Suprapubic skin (tissue), 4 donors: Measurements from ENCODE around the gene MRPL14. TPM values are rescaled to one million over a fixed set of nuclear protein-coding genes. Genes with fewer than 3 reads are reported as not detected.

Source experiments
- DNase-seq, 2 donors: peaks; one replicate each; pipeline ENCODE4 v3.0.0-alpha.2; 2019; ENCODE audit warnings: low spot score in 2 of 2
- H3K27ac ChIP-seq: fragments of 200-600 bp; sonication (generic); one replicate; pipeline ENCODE4 v1.5.1; 2019
- H3K27me3 ChIP-seq: fragments of 200-600 bp; sonication (generic); one replicate; pipeline ENCODE4 v1.5.1; 2019
- H3K36me3 ChIP-seq: fragments of 200-600 bp; sonication (generic); one replicate; pipeline ENCODE4 v1.5.1; 2019
- H3K4me1 ChIP-seq: fragments of 200-600 bp; sonication (generic); one replicate; pipeline ENCODE4 v1.5.1; 2019
- H3K4me3 ChIP-seq: fragments of 200-600 bp; sonication (generic); one replicate; pipeline ENCODE4 v1.5.1; 2019; ENCODE audit warnings: mild to moderate bottlenecking
- H3K9me3 ChIP-seq: fragments of 200-600 bp; sonication (generic); one replicate; pipeline ENCODE4 v1.5.1; 2019
- EP300 ChIP-seq: sonication (generic); formaldehyde crosslinking; IDR thresholded peaks from one replicate; pipeline ENCODE4 v1.6.1; 2017; ENCODE audit warnings: antibody characterized with exemption
- POLR2A ChIP-seq, 2 donors: fragments of 450-650 bp; IDR thresholded peaks; one replicate each; pipeline ENCODE4 v1.6.1; 2017; ENCODE audit warnings: antibody characterized with exemption in 2 of 2, mild to moderate bottlenecking in 2 of 2, moderate library complexity in 2 of 2
- POLR2AphosphoS5 ChIP-seq, 3 donors: sonication (generic); formaldehyde crosslinking; IDR thresholded peaks; one replicate each; pipeline ENCODE4 v1.6.1; 2017; ENCODE audit warnings: antibody characterized with exemption in 3 of 3
- WGBS: methylation state at CpG from one replicate; pipeline ENCODE4 v1.1.5; 2018; 5-methylcytosine and 5-hydroxymethylcytosine counted together
- total RNA-seq, 4 donors: library from RNA; depleted of rRNA; stranded (reverse); fragments of >200 nt; gene quantifications; one replicate each; pipeline ENCODE4 v1.1.0, GENCODE V29; 2016
- TF ChIP-seq, protein P1 (sequence below), 2 donors: fragments of 200-600 bp in 1 of 2; fragments of 450-650 bp in 1 of 2; sonication (generic) in 1 of 2; IDR thresholded peaks; one replicate each; pipeline ENCODE4 v1.5.1; 2016 to 2019; ENCODE audit warnings: antibody characterized with exemption in 2 of 2, mild to moderate bottlenecking in 1 of 2, moderate library complexity in 1 of 2

Gene MRPL14
- total RNA-seq, 4 donors from 2014 or later: 25.1 to 49.8 (median 44.0) TPM

GRCh38 chr6:44087623-44088022 lies 39.6 kb downstream of the MRPL14 start:
- DNase-seq: no peak
- no peak for TF ChIP-seq POLR2A (IDR thresholded peaks at IDR 0.05)
- TF ChIP-seq POLR2AphosphoS5 (IDR thresholded peaks at IDR 0.05): no peak
- TF ChIP-seq, protein P1, sequence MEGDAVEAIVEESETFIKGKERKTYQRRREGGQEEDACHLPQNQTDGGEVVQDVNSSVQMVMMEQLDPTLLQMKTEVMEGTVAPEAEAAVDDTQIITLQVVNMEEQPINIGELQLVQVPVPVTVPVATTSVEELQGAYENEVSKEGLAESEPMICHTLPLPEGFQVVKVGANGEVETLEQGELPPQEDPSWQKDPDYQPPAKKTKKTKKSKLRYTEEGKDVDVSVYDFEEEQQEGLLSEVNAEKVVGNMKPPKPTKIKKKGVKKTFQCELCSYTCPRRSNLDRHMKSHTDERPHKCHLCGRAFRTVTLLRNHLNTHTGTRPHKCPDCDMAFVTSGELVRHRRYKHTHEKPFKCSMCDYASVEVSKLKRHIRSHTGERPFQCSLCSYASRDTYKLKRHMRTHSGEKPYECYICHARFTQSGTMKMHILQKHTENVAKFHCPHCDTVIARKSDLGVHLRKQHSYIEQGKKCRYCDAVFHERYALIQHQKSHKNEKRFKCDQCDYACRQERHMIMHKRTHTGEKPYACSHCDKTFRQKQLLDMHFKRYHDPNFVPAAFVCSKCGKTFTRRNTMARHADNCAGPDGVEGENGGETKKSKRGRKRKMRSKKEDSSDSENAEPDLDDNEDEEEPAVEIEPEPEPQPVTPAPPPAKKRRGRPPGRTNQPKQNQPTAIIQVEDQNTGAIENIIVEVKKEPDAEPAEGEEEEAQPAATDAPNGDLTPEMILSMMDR (IDR thresholded peaks at IDR 0.05): no peak
- no peak for TF ChIP-seq EP300
- H3K27me3 ChIP-seq: no peaks in the 10 kb centered on the region
- peaks cover 4% of the 10 kb centered on the region for H3K4me1 ChIP-seq
- no peak overlapping the region for H3K4me3 ChIP-seq
- H3K36me3 ChIP-seq: no peaks in the 10 kb centered on the region
- H3K9me3 ChIP-seq: no peaks in the 10 kb centered on the region
- 83% methylated on average over 2 of the region's 2 CpGs for WGBS
- H3K27ac ChIP-seq: no peak overlapping the region

DNA sequence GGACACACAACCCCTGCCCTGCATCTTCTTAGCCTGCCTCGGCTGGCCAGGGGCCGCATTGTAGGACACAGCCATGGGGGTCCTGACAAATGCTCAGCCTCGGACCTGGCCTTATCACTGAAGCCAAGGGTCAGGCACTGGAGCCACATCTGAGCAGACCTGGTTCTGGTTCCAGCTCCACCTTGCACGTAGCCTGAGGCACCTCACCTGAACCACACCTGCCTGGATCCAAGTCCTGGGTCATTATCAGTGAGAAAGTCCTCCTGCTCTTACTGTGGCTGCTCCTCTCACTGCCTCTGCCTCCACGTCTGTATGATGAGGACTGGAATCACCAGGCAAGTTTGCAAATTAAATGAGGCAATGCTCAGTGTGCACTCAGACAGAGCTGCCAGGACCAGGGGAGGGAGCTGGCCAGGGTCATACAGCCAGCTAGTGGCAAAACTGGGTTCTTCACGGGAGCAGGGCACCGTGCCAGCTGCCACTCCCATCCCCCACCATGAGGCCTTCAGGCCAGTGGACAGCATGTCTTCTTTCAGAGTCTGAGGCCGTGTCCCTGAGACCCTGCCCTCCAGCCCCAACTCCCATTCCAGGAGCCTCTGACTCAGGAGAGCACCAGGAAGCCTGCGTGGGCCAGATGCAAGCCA lies 40.2 kb downstream of the MRPL14 start:
- peak in 1 of 2 donors; percentile 64 for DNase-seq
- peaks cover 4% of the 10 kb centered on the region for H3K4me1 ChIP-seq
- TF ChIP-seq POLR2A (IDR thresholded peaks at IDR 0.05) (no peak), POLR2AphosphoS5 (IDR thresholded peaks at IDR 0.05) (no peak), EP300 (no peak)
- TF ChIP-seq, protein P1 (IDR thresholded peaks at IDR 0.05): no peak

GRCh38 chr6:44085219-44085618 lies 42.0 kb downstream of the MRPL14 start:
- WGBS: 73% methylated on average over 2 of the region's 2 CpGs
- no peaks in the 10 kb centered on the region for H3K36me3 ChIP-seq
- DNase-seq: no peak
- TF ChIP-seq EP300: no peak
- TF ChIP-seq, protein P1 (IDR thresholded peaks at IDR 0.05): no peak
- no peak for TF ChIP-seq POLR2AphosphoS5 (IDR thresholded peaks at IDR 0.05)
- TF ChIP-seq POLR2A (IDR thresholded peaks at IDR 0.05): no peak
- H3K27ac ChIP-seq: no peak overlapping the region
- no peak overlapping the region for H3K4me3 ChIP-seq
- H3K27me3 ChIP-seq: no peaks in the 10 kb centered on the region
- no peaks in the 10 kb centered on the region for H3K9me3 ChIP-seq
- H3K4me1 ChIP-seq: peaks cover 4% of the 10 kb centered on the region

More for the DNA sequence above, 40.2 kb downstream of the MRPL14 start:
- Histone ChIP-seq H3K4me3 (no peak overlapping the region), H3K36me3 (no peaks in the 10 kb centered on the region), H3K27ac (no peak overlapping the region), H3K27me3 (no peaks in the 10 kb centered on the region), H3K9me3 (no peaks in the 10 kb centered on the region)
- 53% methylated on average over 3 of the region's 9 CpGs for WGBS

DNA sequence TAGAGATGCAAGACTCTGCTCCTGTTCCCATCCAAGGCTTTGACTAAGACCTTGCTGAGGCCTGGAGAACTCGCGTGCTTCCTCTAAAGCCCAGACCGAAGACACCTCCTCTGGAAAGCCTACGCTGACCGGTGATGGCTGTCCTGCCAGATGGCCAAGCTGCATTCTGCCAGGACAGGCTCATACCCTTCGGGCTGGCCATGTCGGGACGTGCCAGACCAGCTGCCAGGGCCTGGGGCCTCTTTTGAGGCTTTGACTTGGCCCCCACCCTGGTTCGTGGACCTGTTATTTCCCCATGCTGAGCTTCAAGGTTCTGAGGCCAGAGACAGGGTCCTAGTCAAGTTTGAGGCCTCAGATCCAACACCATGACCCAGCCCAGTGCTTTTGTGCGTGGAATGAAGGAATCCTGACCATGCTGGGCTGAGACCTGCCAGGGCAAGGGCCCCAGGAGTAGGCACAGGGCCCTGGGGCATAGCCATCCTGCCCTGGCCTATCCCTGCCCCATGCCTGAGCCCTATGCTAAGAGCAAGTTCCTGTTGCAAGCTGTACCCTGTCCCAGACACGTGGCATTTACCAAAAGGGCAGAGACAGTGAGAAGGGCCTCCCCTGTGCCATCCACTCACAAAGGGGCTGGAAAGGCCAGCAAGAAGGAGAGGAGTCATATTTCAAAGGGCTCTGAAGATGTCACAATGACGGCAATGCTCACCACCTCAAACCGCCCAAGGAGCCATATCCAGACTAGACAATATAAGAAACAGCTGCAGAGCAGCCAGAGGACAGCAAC lies 42.8 kb downstream of the MRPL14 start:
- 66% methylated on average over 6 of the region's 13 CpGs for WGBS
- H3K36me3 ChIP-seq: no peaks in the 10 kb centered on the region
- TF ChIP-seq POLR2AphosphoS5 (IDR thresholded peaks at IDR 0.05): no peak
- TF ChIP-seq EP300: no peak
- no peak for TF ChIP-seq POLR2A (IDR thresholded peaks at IDR 0.05)
- TF ChIP-seq, protein P1 (IDR thresholded peaks at IDR 0.05): no peak
- no peak overlapping the region for H3K4me3 ChIP-seq
- H3K27me3 ChIP-seq: no peaks in the 10 kb centered on the region
- H3K9me3 ChIP-seq: no peaks in the 10 kb centered on the region
- H3K4me1 ChIP-seq: peaks cover 4% of the 10 kb centered on the region
- H3K27ac ChIP-seq: no peak overlapping the region
- DNase-seq: no peak

GRCh38 chr6:44082872-44083321 lies 44.4 kb downstream of the MRPL14 start:
- H3K27ac ChIP-seq: no peak overlapping the region
- WGBS: 66% methylated on average over 4 of the region's 8 CpGs

More at GRCh38 chr6:44082872-44083321, 44.4 kb downstream of the MRPL14 start:
- Histone ChIP-seq H3K4me1 (peaks cover 9% of the 10 kb centered on the region), H3K27me3 (no peaks in the 10 kb centered on the region), H3K4me3 (no peak overlapping the region), H3K9me3 (no peaks in the 10 kb centered on the region), H3K36me3 (no peaks in the 10 kb centered on the region)
- TF ChIP-seq POLR2A (IDR thresholded peaks at IDR 0.05) (no peak), EP300 (no peak), POLR2AphosphoS5 (IDR thresholded peaks at IDR 0.05) (no peak)
- TF ChIP-seq, protein P1 (IDR thresholded peaks at IDR 0.05): no peak
- no peak for DNase-seq
